CD14-positive monocyte (primary cell): Measurements from ENCODE around the gene PHF5A. TPM values are rescaled to one million over a fixed set of nuclear protein-coding genes. Genes with fewer than 3 reads are reported as not detected.

Experiments
- DNase-seq, 3 donors: peaks; one replicate each; pipeline ENCODE4 v3.0.0-alpha.2; 2011 to 2022
- H2AFZ ChIP-seq: 2 replicates; pipeline ENCODE4 v1.6.0; 2012; ENCODE audit warnings: mild to moderate bottlenecking, low read depth, low read length, inconsistent platforms; ENCODE audit not compliant: insufficient read depth, poor library complexity, severe bottlenecking
- H3K27ac ChIP-seq, 2 donors: 1 replicate in 1 of 2; 2 replicates in 1 of 2; pipeline ENCODE4 v1.5.1; 2012 to 2013; ENCODE audit warnings: low read length in 2 of 2, control low read depth in 1 of 2, inconsistent platforms in 1 of 2, low read depth in 1 of 2, mild to moderate bottlenecking in 1 of 2
- H3K27me3 ChIP-seq, 2 donors: one replicate each; pipeline versions ENCODE4 v1.6.0 to v1.6.1; 2011 to 2013; ENCODE audit warnings: low read length in 2 of 2; ENCODE audit not compliant: control insufficient read depth in 2 of 2, insufficient read depth in 2 of 2
- H3K36me3 ChIP-seq, 2 donors: replicated peaks in 1 of 2; 1 replicate in 1 of 2; 2 replicates in 1 of 2; pipeline versions ENCODE4 v1.5.1 to v1.6.1; 2012 to 2013; ENCODE audit warnings: low read length in 2 of 2, control low read depth in 1 of 2, inconsistent platforms in 1 of 2, mild to moderate bottlenecking in 1 of 2; ENCODE audit not compliant: insufficient read depth in 2 of 2, control insufficient read depth in 1 of 2
- H3K4me1 ChIP-seq, 2 donors: 1 replicate in 1 of 2; 2 replicates in 1 of 2; pipeline versions ENCODE4 v1.5.1 to v1.6.1; 2012 to 2013; ENCODE audit warnings: low read length in 2 of 2, control low read depth in 1 of 2, inconsistent platforms in 1 of 2, mild to moderate bottlenecking in 1 of 2, moderate library complexity in 1 of 2; ENCODE audit not compliant: insufficient read depth in 2 of 2, control insufficient read depth in 1 of 2
- H3K4me2 ChIP-seq: replicated peaks from 2 replicates; pipeline ENCODE3; 2012; ENCODE audit warnings: low read length, moderate library complexity, mild to moderate bottlenecking; ENCODE audit not compliant: poor library complexity, severe bottlenecking; ENCODE audit errors: extremely low read depth
- H3K4me3 ChIP-seq, 3 experiments: fragments of 200-600 bp in 1 of 3; sonication (generic) in 1 of 3; replicated peaks in 1 of 3; 1 replicate in 2 of 3; 2 replicates in 1 of 3; pipeline ENCODE4 v1.5.1; 2011 to 2013; ENCODE audit warnings: low read length in 3 of 3, mild to moderate bottlenecking in 3 of 3, control low read depth in 2 of 3, low read depth in 2 of 3, inconsistent platforms in 1 of 3, moderate library complexity in 1 of 3
- H3K79me2 ChIP-seq: 2 replicates; pipeline ENCODE4 v1.6.0; 2012; ENCODE audit warnings: mild to moderate bottlenecking, control low read depth, inconsistent platforms, low read length, moderate library complexity; ENCODE audit not compliant: insufficient read depth
- H3K9ac ChIP-seq: 2 replicates; pipeline ENCODE4 v1.6.0; 2017; ENCODE audit warnings: low read length, mild to moderate bottlenecking; ENCODE audit not compliant: insufficient read depth, poor library complexity, severe bottlenecking
- H3K9me3 ChIP-seq, 2 donors: replicated peaks in 1 of 2; 1 replicate in 1 of 2; 2 replicates in 1 of 2; pipeline versions ENCODE4 v1.5.1 to v1.6.1; 2012 to 2013; ENCODE audit warnings: low read length in 2 of 2, control low read depth in 1 of 2; ENCODE audit not compliant: control insufficient read depth in 1 of 2, insufficient read depth in 1 of 2
- H4K20me1 ChIP-seq: 2 replicates; pipeline ENCODE4 v1.6.0; 2012; ENCODE audit warnings: mild to moderate bottlenecking, low read length, control low read depth, moderate library complexity; ENCODE audit not compliant: insufficient read depth
- H3K27ac Mint-ChIP-seq, 7 donors: one replicate each; pipeline ENCODE4 v1.8.0; 2020; ENCODE audit warnings: mild to moderate bottlenecking in 7 of 7, mixed read lengths in 7 of 7, moderate library complexity in 6 of 7, inconsistent platforms in 2 of 7
- H3K27me3 Mint-ChIP-seq, 3 donors: one replicate each; pipeline ENCODE4 v1.8.0; 2021 to 2022; ENCODE audit warnings: low read depth in 3 of 3, mild to moderate bottlenecking in 3 of 3, mixed read lengths in 3 of 3, moderate library complexity in 3 of 3, inconsistent platforms in 1 of 3
- H3K36me3 Mint-ChIP-seq, 2 donors: one replicate each; pipeline ENCODE4 v1.8.0; 2020; ENCODE audit warnings: mixed read lengths in 2 of 2, inconsistent platforms in 1 of 2, mild to moderate bottlenecking in 1 of 2
- H3K4me1 Mint-ChIP-seq: one replicate; pipeline ENCODE4 v1.8.0; 2020; ENCODE audit warnings: mild to moderate bottlenecking, mixed read lengths
- H3K4me3 Mint-ChIP-seq, 2 donors: one replicate each; pipeline ENCODE4 v1.8.0; 2020; ENCODE audit warnings: mild to moderate bottlenecking in 2 of 2, mixed read lengths in 2 of 2, moderate library complexity in 1 of 2
- H3K9me3 Mint-ChIP-seq, 7 donors: one replicate each; pipeline ENCODE4 v1.8.0; 2020 to 2022; ENCODE audit warnings: mixed read lengths in 7 of 7, mild to moderate bottlenecking in 6 of 7, moderate library complexity in 6 of 7, inconsistent platforms in 2 of 7
- WGBS: methylation state at CpG from one replicate; pipeline ENCODE4 v1.1.5; 2013; ENCODE audit warnings: missing lambda C conversion rate; ENCODE audit not compliant: insufficient coverage; 5-methylcytosine and 5-hydroxymethylcytosine counted together
- intact Hi-C, 2 donors: fragments of 100-400 bp; cut with micrococcal nuclease; formaldehyde crosslinking; loops; one replicate each; pipeline versions ENCODE4 v1.15.0 to v1.15.1; 2023
- polyA plus RNA-seq, 3 donors: library from polyadenylated mRNA; depleted of rRNA in 1 of 3; unstranded in 2 of 3; stranded (reverse) in 1 of 3; fragments of 300-500 nt in 2 of 3; fragments of >200 nt in 1 of 3; fragmentation: Illumina TruSeq in 2 of 3; gene quantifications; 1 replicate in 2 of 3; 2 replicates in 1 of 3; pipeline ENCODE4 v1.2.3, GENCODE V29; 2012 to 2021
- TF ChIP-seq, protein P1 (sequence below): fragments of 200-600 bp; IDR thresholded peaks from one replicate; pipeline ENCODE4 v1.8.0; 2022; ENCODE audit warnings: antibody characterized with exemption, mild to moderate bottlenecking

PHF5A gene
- polyA plus RNA-seq, 3 donors, result 22.0 to 31.3 (median 26.3) TPM

DNA sequence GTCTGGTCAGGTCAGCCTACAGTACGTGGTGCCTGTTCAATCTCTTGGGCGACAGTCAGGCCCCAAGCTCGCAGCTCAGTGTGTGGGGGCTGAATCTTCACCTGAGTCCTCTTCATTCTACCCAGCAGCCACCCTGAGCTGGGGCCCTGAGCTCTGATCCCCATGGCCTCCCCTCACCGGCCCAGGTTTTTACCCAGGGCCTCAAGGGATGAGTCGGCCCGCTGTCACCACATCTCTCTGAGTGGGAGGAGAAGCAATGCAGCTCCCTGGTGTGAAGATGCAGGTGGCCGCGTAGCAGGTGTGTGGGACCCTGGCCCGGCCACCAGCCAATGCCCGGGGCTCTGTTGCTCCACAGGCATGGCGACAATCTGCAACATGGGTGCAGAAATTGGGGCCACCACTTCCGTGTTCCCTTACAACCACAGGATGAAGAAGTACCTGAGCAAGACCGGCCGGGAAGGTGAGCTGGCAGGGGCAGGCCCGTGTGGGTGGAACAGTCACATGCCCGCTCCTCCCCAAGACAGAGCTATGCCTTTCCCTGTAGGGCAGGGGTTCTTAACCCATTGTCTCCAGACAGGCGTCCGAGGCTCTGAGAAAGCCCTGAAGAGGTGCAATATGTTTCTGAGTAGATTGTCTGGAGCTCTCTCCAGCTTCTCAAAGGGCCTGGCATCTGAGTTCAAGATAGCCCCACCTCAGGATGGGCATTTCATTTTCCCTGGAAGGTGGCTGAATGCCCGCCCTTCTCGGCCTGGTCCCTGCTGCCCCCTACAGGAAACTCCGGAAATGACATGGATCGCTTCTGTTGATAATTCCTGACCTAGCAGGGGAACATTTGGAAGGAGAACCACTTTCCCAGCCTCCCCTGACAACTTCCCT, 48.9 kb upstream of the PHF5A start:
- no peaks in the 10 kb centered on the region for H3K4me1 Mint-ChIP-seq
- H2AFZ ChIP-seq, result no peak overlapping the region
- intact Hi-C loops, result loop anchor here (2.0 kb wide), 2 partner anchors 113 to 115 kb away; no protein-coding TSS in a partner anchor
- peaks cover 74 to 96% of the 10 kb centered on the region in 2 donors for H3K36me3 ChIP-seq
- H3K9me3 ChIP-seq, result no peaks in the 10 kb centered on the region
- no peaks in the 10 kb centered on the region for H3K79me2 ChIP-seq
- no peaks in the 10 kb centered on the region for H3K27me3 Mint-ChIP-seq
- H3K27ac ChIP-seq, result no peak overlapping the region
- peak in 2 of 3 donors; percentile 27 to 31 for DNase-seq
- no peak overlapping the region for H3K4me2 ChIP-seq
- H3K4me1 ChIP-seq, result no peaks in the 10 kb centered on the region
- H3K4me3 ChIP-seq, result no peak overlapping the region
- H3K4me3 Mint-ChIP-seq, result no peak overlapping the region
- WGBS, result 87% methylated on average over 21 of the region's 22 CpGs
- no peaks in the 10 kb centered on the region for H3K27me3 ChIP-seq
- H4K20me1 ChIP-seq, result no peaks in the 10 kb centered on the region
- TF ChIP-seq, protein P1, sequence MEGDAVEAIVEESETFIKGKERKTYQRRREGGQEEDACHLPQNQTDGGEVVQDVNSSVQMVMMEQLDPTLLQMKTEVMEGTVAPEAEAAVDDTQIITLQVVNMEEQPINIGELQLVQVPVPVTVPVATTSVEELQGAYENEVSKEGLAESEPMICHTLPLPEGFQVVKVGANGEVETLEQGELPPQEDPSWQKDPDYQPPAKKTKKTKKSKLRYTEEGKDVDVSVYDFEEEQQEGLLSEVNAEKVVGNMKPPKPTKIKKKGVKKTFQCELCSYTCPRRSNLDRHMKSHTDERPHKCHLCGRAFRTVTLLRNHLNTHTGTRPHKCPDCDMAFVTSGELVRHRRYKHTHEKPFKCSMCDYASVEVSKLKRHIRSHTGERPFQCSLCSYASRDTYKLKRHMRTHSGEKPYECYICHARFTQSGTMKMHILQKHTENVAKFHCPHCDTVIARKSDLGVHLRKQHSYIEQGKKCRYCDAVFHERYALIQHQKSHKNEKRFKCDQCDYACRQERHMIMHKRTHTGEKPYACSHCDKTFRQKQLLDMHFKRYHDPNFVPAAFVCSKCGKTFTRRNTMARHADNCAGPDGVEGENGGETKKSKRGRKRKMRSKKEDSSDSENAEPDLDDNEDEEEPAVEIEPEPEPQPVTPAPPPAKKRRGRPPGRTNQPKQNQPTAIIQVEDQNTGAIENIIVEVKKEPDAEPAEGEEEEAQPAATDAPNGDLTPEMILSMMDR, result peak; percentile 86
- H3K9me3 Mint-ChIP-seq, result no peaks in the 10 kb centered on the region
- peaks cover 71 to 89% of the 10 kb centered on the region in 2 donors for H3K36me3 Mint-ChIP-seq
- H3K9ac ChIP-seq, result no peak overlapping the region
- H3K27ac Mint-ChIP-seq, result no peak overlapping the region

GRCh38 chr22:41516462-41516861, 48.0 kb upstream of the PHF5A start:
- Mint-ChIP-seq H3K9me3 (no peaks in the 10 kb centered on the region), H3K27me3 (no peaks in the 10 kb centered on the region), H3K4me3 (no peak overlapping the region), H3K36me3 (peaks cover 80 to 97% of the 10 kb centered on the region in 2 donors), H3K4me1 (no peaks in the 10 kb centered on the region), H3K27ac (peak overlapping the region in 2 of 7 donors; percentile 13 to 15)
- Histone ChIP-seq H3K27ac (no peak overlapping the region), H4K20me1 (no peaks in the 10 kb centered on the region), H3K36me3 (peaks cover 82 to 100% of the 10 kb centered on the region in 2 donors), H3K79me2 (no peaks in the 10 kb centered on the region), H3K4me3 (no peak overlapping the region), H3K9me3 (no peaks in the 10 kb centered on the region), H2AFZ (no peak overlapping the region), H3K27me3 (no peaks in the 10 kb centered on the region), H3K4me1 (no peaks in the 10 kb centered on the region), H3K4me2 (no peak overlapping the region), H3K9ac (no peak overlapping the region)
- WGBS, result 96% methylated on average over 7 of the region's 8 CpGs
- no peak for DNase-seq
- intact Hi-C loops, result loop anchor here (2.0 kb wide), 2 partner anchors 112 to 114 kb away; no protein-coding TSS in a partner anchor
- TF ChIP-seq, protein P1, result no peak
